ENCODE results near the gene GRXCR2. TPM values are rescaled to one million over a fixed set of nuclear protein-coding genes. Genes with fewer than 3 reads are reported as not detected.
"Not testable (repeated sequence)": the region's sequence is repeated elsewhere in the genome, so short reads cannot be mapped to it uniquely, and the experiment has no call there.

The GRXCR2 gene
- total RNA-seq, 1 donor from 2014 or later, result not detected

DNA sequence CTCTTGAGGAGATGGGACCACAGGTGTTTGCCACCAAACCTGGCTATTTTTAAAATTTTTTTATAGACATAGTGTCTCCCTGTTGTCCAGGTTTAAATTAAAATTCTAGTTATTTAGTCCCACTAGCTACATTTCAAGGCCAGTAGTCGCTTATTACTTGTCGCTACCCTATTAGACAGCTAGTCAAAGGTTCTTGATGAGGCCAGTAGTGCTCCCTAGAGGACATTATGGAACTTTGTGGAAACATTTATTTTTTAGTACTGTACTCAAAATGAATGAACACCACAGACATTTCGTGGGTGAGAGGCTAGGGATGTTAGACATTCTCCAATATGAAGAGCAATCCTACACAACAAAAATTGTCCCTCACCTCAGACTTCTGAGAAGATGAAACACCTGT lies 14.4 kb upstream of the GRXCR2 start:
- no peak for DNase-seq (ENCODE audit: low spot score)

GRCh38 chr5:145874765-145875164 lies 2.0 kb upstream of the GRXCR2 start:
- DNase-seq (ENCODE audit: low spot score), result no peak

DNA sequence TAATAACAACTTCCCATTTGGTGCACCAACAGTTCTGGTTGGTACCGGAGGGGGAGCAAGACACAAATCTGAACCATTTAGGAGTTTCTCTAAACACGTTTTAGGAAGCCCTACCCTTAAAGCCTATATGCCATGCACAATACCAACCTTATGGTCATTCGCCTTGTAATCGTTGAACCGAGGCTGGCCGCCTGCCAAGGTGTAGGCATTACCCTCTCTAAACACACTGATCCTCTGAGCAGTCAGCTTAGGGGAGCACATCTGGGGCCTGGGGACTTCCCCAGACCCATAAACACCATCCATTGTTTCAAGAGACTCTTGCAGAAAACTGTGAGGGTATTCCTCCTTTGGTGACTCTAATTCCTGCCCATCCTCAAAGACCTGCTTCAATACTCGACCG lies 328 bp downstream of the GRXCR2 start:
- no peak for DNase-seq (ENCODE audit: low spot score)

DNA sequence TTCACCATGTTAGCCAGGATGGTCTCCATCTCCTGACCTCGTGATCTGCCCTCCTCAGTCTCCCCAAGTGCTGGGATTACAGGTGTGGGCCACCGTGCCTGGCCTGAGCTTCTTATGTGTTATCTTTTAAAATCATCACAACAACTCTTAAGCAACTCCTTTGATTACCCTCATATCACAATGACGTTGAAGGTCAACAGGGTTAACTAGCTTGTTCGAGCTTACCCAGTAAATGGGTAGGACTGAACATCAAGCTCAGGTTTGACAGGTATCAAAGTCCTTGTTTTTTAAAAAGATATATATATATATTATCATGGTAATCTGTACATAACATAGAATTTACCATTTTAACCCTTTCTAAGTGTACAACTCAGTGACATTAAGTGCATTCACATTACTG lies 3.1 kb downstream of the GRXCR2 start:
- DNase-seq (ENCODE audit: low spot score), result no peak

GRCh38 chr5:145867806-145868205 lies 5.0 kb downstream of the GRXCR2 start:
- DNase-seq (ENCODE audit: low spot score), result no peak

DNA sequence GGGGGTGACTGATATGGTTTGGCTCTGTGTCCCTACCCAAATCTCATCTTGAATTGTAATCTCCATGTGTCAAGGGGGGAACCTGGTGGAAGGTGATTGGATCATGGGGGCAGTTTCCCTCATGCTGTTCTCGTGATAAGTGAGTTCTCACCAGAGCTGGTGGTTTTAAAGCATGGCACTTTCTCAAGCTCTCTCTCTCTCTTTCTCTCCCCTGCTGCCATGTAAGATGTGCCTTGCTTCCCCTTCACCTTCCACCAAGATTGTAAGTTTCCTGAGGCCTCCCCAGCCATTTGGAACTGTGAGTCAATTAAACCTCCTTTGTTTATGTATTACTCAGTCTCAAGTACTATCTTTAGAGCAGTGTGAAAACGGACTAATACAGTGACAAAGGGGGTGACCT lies 8.4 kb downstream of the GRXCR2 start:
- DNase-seq (ENCODE audit: low spot score), result not testable (repeated sequence)

DNA sequence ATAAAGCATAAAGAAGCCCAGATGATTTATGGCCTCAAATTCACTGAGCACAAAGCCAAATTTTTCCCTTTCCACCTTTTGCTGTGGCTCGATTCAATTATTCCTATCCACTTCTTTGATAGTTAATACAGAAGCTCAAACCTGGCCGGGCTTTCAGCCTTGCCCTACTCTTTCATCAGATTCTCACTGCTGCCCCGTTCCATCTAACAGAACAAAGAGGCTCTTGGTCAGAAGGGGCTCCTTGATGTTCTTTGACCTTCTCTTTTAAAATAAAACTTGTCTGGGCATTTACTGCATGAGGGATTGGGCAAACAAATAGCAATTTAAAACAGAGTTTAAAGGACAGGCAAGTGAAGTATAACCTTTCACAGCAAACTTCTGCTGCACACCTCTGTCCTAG lies 9.8 kb downstream of the GRXCR2 start:
- no peak for DNase-seq (ENCODE audit: low spot score)

GRCh38 chr5:145859897-145860296 lies 12.9 kb downstream of the GRXCR2 start:
- no peak for DNase-seq (ENCODE audit: low spot score)

GRCh38 chr5:145859453-145859852 lies 13.4 kb downstream of the GRXCR2 start:
- no peak for DNase-seq (ENCODE audit: low spot score)

DNA sequence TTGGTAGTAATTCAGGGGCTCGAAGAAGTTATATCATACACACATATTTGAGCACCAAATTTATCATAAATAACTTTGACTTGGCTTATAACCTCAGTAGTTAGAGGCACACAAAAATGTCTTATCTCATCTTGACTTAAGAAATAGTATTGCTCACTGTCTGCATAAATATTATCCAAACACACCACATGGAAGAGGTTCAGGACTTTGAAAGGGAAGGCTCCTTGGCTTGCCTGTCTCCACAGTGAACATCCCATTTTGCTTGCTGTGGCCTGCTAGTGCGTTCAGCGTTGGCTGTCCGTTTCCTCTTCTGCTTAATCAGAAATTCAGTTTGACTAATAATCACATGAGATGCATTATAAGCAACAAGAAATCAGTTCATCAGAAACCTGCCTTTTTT lies 13.9 kb downstream of the GRXCR2 start:
- DNase-seq (ENCODE audit: low spot score), result peak; percentile 87

- peak; percentile 77 for DNase-seq (ENCODE audit: low spot score)
Observed at GRCh38 chr5:145856285-145856818, 16.5 kb downstream of the GRXCR2 start.

- DNase-seq (ENCODE audit: low spot score), result no peak
Observed at GRCh38 chr5:145855763-145856267, 17.0 kb downstream of the GRXCR2 start.

- DNase-seq (ENCODE audit: low spot score), result peak; percentile 67
Observed at GRCh38 chr5:145854651-145855258, 18.1 kb downstream of the GRXCR2 start.

DNA sequence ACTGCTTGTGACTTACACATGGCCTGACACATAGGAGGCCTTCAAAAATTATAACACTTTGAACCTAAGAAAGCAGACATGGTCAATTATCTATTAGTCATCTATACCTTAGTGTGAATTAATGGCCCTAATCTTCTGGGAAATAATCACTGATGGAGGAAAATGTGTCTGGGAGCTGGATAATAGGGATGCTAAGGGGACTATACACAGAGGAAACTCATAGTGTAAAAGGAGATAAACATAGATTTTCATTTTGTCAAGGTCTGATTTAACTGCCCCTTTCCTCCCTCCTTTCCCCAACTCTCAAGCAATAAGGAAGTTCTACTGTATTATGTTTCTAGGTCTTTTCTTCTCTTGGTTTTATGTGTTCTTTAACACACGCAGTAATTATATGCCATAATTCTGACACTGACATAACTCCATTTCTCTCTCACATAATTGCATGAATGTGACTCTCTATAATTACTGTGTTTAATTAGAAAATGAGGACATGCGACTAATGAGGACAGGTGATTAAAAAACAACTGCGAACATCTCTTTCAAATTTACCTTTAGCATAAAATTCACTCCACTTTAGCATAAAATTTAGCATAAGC lies 18.9 kb downstream of the GRXCR2 start:
- DNase-seq (ENCODE audit: low spot score), result no peak

DNA sequence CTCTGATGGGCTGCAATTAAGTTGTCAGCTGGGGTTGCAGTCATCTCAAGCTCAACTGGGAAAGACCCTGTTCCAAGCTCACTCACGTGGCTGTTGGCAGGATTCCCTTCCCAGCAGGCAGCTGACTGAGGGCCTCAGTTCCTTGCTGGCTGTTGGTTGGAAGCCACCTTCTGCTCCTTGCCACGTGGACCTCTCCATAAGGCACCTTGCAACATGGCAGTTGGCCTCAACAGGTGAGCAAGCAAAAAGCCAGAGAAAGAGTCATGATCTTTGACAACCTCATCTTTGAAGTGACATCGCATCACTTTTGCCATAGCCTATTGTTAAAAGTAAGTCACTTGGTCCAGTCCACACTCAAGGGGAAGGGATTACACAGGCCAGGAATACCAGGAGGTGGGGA lies 19.8 kb downstream of the GRXCR2 start:
- DNase-seq (ENCODE audit: low spot score), result no peak

DNA sequence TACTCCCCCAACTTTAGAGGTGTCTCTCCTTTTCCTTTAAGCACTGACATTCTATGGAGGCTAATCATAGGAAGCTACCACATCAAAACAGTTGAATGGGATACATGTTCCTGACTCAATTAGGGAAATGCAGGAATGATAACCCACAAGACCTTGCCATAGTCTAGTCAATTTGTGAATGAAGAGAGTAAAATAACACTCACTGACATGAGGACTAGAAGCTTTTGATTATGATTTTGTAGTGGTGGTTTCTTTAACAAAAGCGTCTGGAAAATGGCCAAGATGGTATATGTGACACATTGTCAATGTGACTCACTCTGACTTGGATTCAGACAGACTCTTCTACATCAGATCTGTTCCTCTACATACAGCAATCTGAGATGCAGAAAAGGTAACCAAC lies 24.0 kb downstream of the GRXCR2 start:
- no peak for DNase-seq (ENCODE audit: low spot score)

- no peak for DNase-seq (ENCODE audit: low spot score)
Observed at GRCh38 chr5:145847499-145848497, 25.0 kb downstream of the GRXCR2 start.

DNA sequence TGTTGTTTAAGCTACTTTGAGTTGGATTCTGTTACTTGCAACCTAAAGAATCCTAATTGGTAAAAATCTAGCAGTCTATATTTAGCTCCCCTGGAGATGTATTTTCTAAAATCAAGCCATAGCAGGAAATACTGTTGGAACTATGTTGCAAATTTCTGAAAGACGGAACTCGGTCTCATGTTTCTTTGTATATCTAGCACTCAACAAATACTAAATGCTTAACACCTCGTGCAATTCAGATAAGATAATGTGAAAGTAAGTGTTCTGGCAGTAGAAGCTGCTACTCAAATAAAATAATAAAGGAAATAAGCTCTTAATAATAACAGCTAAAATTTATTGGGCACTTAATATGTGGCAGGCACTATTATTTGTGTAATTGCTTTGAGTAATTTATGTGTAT lies 26.7 kb downstream of the GRXCR2 start:
- no peak for DNase-seq (ENCODE audit: low spot score)

DNA sequence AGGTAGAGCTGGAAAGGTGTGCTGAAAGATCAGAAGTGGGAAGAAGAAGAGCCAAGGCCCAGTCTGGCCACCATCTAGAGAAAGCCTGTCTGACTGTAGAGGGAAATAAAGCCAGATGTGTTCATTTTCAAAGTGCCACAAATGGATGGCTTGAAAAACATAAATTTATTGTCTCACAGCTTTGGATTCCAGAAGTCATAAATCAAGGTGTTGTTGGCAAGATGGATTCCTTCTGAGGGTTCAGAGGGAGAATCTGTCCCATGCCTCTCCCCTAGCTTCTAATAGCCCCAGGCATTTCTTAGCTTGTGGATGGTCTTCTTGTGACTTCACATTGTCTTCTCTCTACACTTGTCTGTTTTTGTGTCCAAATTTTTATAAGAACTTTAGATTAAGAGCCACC lies 31.5 kb downstream of the GRXCR2 start:
- no peak for DNase-seq (ENCODE audit: low spot score)

DNA sequence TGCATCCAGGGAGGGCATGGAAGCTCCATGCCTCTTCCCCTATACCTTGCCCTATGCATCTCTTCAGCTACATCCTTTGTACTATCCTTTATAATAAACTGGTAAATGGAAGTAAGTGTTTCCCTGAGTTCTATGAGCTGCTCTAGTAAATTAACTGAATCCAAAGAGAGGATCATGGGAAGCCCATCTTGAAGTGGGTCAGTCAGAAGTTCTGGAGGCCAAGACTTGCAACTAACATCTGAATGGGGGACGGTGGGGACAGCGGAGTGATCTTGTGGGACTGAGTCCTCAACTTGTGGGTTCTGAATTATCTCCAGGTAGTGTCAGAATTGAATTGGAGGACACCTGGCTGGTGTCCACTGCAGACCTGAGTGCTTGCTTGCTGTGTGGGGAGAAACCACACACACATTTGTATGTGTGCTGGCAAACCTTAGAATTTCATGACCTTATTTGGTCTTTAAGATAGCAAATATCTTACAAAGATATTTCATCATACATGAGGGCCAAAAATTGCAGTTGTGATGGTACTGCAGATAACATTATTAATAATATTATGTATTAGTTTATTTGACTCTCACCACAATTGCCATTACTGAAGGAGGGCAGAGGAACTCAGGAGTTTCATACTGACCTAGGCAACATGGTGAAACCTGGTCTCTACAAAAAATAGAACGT lies 32.2 kb downstream of the GRXCR2 start:
- DNase-seq (ENCODE audit: low spot score), result no peak

GRCh38 chr5:145838276-145838675 lies 34.5 kb downstream of the GRXCR2 start:
- no peak for DNase-seq (ENCODE audit: low spot score)

DNA sequence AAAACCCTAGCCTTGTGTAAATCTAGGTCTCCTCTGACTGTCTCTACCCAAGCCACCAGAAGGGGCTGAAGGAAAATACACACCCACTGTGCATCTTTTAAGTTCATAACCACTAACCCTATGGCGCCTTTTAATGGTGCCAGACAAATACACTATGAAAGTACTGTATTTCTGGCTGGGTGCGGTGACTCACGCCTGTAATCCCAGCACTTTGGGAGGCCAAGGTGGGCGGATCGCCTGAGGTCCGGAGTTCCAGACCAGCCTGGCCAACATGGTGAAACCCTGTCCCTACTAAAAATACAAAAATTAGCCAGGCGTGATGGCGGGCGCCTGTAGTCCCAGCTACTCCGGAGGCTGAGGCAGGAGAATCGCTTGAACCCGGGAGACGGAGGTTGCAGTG lies 36.6 kb downstream of the GRXCR2 start:
- not testable (repeated sequence) for DNase-seq (ENCODE audit: low spot score)
